SK-N-MC (cell line): ENCODE measurements around the gene NXPE3.

Source experiments
- DNase-seq: peaks from one replicate; pipeline ENCODE4 v3.0.0-alpha.2; 2011; ENCODE audit warnings: low read depth, low spot score
- H3K27ac ChIP-seq: fragments of 200-600 bp; sonication (generic); 2 replicates; pipeline ENCODE4 v1.5.1; 2016; ENCODE audit warnings: mixed run types
- H3K36me3 ChIP-seq: fragments of 200-600 bp; sonication (generic); 2 replicates; pipeline ENCODE4 v1.6.1; 2017; ENCODE audit warnings: antibody characterized with exemption, low read length, mixed read lengths; ENCODE audit not compliant: insufficient read depth
- H3K4me3 ChIP-seq: fragments of 200-600 bp; sonication (generic); 2 replicates; pipeline ENCODE4 v1.5.1; 2016
- H3K9ac ChIP-seq: fragments of 200-600 bp; sonication (generic); 2 replicates; pipeline ENCODE4 v1.8.0; 2017; ENCODE audit warnings: mixed run types, mixed read lengths; ENCODE audit not compliant: insufficient read length
- H3K9me3 ChIP-seq: fragments of 200-600 bp; sonication (generic); 2 replicates; pipeline ENCODE4 v1.6.1; 2017; ENCODE audit warnings: low read depth, mild to moderate bottlenecking, antibody characterized with exemption, low read length, moderate library complexity, mixed read lengths
- EZH2 ChIP-seq: fragments of 200-600 bp; sonication (generic); IDR thresholded peaks from one replicate; pipeline ENCODE4 v1.6.1; 2017; ENCODE audit warnings: antibody characterized with exemption
- FOXP2 ChIP-seq: optimal IDR thresholded peaks from 2 replicates; pipeline ENCODE3; 2011; ENCODE audit warnings: mild to moderate bottlenecking, moderate library complexity; ENCODE audit not compliant: insufficient read depth; ENCODE audit errors: extremely low read length, control extremely low read depth
- POLR2AphosphoS5 ChIP-seq: IDR thresholded peaks from 2 replicates; pipeline ENCODE4 v1.6.1; 2012; ENCODE audit warnings: mild to moderate bottlenecking, low read depth, low read length, borderline replicate concordance

Gene NXPE3

DNA sequence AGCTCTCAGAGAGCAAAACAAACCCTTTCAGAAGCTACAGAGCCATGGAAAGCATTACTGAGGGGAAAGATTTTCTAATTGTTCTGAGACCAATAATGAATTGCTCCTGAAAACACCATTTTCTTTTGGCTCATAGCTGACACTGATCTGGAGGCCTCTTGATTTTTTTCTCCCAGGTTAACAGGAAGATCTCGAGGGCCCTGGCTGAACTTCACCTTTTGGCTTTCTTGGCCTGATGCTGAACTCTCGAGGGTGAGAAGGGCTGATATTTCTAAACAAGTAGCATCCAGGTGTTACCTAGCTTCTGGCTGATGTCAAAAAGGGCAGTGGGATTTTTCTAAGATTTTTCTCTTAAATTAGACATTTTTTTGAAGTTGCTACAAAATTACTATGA, 50.4 kb downstream of the NXPE3 start:
- TF ChIP-seq EZH2: no peak
- no peak for TF ChIP-seq FOXP2
- TF ChIP-seq POLR2AphosphoS5: no peak
- H3K27ac ChIP-seq: no peak overlapping the region
- DNase-seq: no peak
- H3K4me3 ChIP-seq: no peak overlapping the region
- H3K9me3 ChIP-seq: no peaks in the 10 kb centered on the region
- no peaks in the 10 kb centered on the region for H3K36me3 ChIP-seq
- H3K9ac ChIP-seq: no peak overlapping the region

DNA sequence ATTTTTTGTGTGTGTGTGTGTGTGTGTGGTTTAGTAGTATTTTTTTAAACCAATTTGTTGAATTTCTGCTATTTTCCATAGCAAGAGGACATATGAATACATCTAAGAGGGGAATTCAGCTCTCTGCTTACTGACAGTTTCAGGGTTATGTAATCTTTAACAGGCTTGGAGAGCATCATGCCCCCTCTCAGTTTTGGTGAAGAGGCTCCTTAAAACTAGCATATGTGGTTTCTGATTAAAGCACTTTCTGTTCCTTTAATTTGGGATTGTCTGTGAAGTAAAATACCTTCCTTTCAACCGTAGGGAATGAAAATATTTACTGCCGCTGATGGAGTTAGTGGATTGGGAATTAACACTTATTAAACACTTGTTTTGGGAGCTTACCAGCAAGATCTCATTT, 50.9 kb downstream of the NXPE3 start:
- no peak for TF ChIP-seq POLR2AphosphoS5
- TF ChIP-seq EZH2: no peak
- TF ChIP-seq FOXP2: no peak
- H3K9me3 ChIP-seq: no peaks in the 10 kb centered on the region
- H3K4me3 ChIP-seq: no peak overlapping the region
- no peak overlapping the region for H3K27ac ChIP-seq
- H3K9ac ChIP-seq: no peak overlapping the region
- H3K36me3 ChIP-seq: no peaks in the 10 kb centered on the region
- no peak for DNase-seq

DNA sequence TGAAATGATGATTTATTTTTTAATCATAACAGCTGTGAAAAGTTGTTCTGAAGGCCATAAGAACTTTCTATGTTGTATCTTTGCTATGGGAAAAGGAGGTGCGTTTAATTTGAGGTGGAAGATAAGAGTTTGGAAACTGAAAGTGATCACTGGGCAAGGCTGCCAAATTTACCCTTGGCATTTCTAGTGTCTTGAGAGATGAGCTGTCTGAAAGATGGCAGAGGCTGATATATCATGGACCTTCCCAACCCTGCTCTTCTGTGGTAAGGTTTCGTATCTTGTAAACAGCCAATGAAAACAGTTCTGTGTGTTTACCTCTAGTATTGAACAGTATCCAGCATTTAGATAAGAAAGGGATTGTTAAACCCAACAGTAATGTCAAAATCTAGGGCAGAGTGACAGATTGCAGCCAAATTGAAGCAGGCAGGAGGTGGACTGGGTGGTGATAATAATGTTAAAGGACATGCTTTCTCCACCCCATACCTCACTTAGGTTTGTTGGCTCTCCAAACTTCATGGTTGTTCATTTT, 54.5 kb downstream of the NXPE3 start:
- TF ChIP-seq EZH2: no peak
- TF ChIP-seq POLR2AphosphoS5: no peak
- TF ChIP-seq FOXP2: no peak
- Histone ChIP-seq H3K36me3 (no peaks in the 10 kb centered on the region), H3K4me3 (no peak overlapping the region), H3K27ac (no peak overlapping the region), H3K9ac (no peak overlapping the region), H3K9me3 (no peaks in the 10 kb centered on the region)
- no peak for DNase-seq

DNA sequence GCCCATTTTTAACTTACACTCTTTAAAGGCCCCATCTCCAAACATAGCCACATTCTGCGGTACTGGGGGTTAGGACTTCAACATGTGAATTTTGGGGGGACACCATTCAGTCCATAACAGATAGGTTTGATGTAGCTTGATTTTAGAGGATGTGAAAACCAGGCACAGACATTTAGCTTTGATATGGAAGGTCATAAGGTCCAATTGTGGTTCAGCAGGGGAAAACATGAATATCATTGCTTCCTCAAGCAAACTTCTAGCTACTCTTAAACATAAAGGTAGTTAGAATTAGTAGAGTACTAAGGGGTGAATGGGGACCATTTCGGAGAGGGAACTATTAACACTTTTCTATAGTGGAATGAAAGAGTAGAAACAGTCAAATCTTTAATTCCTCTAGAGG, 56.7 kb downstream of the NXPE3 start:
- TF ChIP-seq FOXP2 (no peak), POLR2AphosphoS5 (no peak), EZH2 (no peak)
- Histone ChIP-seq H3K27ac (no peak overlapping the region), H3K36me3 (no peaks in the 10 kb centered on the region), H3K9ac (no peak overlapping the region), H3K4me3 (no peak overlapping the region), H3K9me3 (no peaks in the 10 kb centered on the region)
- no peak for DNase-seq

DNA sequence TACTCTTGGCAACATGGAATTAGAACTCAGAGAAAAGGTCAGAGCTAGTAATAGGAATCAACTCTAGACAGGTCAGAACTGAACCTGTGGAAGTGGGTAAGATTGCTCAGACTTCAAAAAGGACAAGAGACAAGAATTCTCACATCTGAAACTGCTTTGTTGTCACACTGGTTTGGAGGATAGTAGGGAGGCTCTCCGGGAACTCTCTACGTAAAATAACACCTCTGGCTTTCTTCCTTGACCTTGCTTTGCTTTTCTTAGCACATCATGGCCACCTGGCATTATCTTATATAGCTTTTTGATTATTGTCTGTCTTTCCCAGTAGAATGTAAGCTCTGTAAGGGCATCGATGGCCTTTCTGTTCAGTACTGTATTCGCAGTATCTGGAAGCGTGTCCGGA, 57.1 kb downstream of the NXPE3 start:
- TF ChIP-seq POLR2AphosphoS5 (no peak), EZH2 (no peak), FOXP2 (no peak)
- Histone ChIP-seq H3K4me3 (no peak overlapping the region), H3K27ac (no peak overlapping the region), H3K9me3 (no peaks in the 10 kb centered on the region), H3K9ac (no peak overlapping the region), H3K36me3 (no peaks in the 10 kb centered on the region)
- DNase-seq: no peak

DNA sequence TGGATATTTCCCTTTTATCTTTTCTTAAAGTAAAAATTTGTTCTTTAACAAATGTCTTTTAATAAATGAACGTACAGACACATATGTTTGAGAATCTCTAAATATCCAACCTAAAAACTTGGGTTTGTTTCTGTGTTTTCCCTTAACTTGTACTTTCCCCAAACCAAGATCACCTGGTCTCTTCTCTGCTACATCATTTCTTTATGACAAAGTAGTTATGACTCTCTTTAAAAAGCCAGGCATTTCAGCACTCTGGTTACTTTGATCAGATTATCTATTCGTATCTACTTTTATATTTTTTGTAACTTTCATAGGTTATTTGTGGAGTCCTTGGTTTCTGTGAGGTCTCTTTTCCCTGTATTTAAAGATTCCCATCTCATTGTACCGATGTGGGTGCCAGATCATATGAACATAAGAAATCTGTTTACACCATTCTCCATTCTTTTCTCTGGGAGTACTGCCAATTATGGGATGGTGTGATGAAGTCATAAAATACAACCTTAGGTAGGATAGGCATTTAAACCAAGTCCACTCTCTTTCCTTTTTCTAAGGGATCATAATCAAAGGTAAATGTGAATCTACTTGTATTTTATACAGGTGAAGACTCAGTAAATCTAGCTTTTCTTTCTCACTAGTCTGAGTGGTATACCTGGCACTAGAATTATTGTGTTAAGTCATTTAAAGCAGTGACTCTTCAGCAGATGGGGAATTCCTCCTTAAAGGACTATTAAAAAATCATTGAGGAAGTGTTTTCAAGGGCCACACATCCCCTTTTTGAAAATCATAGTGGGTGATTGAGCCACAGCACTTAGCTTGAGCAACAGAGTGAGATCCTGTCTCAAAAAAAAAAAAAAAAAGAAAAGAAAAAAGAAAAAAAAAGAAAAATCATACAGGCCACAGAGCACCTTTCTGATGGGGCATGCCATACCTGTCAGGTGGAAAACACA, 57.9 kb downstream of the NXPE3 start:
- H3K36me3 ChIP-seq: no peaks in the 10 kb centered on the region
- TF ChIP-seq FOXP2: no peak
- TF ChIP-seq EZH2: no peak
- TF ChIP-seq POLR2AphosphoS5: no peak
- no peak overlapping the region for H3K4me3 ChIP-seq
- H3K9ac ChIP-seq: no peak overlapping the region
- H3K27ac ChIP-seq: no peak overlapping the region
- no peak for DNase-seq
- no peaks in the 10 kb centered on the region for H3K9me3 ChIP-seq

DNA sequence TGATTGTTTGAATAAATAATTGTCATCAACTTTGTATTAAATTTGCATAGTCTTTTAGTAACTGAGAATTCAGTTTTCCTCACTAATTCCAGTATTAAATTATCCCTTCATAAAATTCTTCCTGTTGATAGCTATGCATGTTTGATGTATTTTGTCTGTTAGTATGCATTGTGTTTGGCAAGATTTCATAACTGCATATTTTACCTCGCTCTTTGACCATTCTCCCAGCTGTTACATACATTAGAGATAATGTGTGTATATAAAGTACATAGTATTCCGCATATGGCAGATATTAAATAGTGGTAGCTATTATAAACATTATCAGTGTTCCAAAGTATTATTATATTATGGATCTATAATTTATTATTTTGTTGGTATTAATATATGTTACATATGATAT, 59.7 kb downstream of the NXPE3 start:
- Histone ChIP-seq H3K9me3 (no peaks in the 10 kb centered on the region), H3K36me3 (no peaks in the 10 kb centered on the region), H3K9ac (no peak overlapping the region), H3K4me3 (no peak overlapping the region), H3K27ac (no peak overlapping the region)
- no peak for DNase-seq
- TF ChIP-seq POLR2AphosphoS5 (no peak), EZH2 (no peak), FOXP2 (no peak)

DNA sequence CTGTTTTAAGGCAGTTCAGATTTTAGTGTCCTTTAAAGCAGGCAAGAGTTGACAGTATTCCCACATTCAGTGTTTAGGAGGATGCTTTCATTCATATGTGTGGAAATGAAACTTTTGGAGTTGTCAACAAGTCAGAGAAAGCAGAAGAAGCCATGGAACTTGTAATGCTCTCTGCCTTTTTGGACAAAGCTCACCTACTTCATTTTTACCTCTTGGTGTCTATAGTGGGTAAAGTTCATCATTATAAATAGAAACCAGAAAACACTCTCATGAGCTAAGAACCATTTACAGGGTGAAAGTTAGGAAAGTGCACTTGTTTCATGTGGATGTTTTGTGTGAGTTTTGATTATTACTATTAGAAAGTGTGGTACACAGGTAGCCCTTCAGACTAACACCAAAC, 61.1 kb downstream of the NXPE3 start:
- no peak for DNase-seq
- H3K27ac ChIP-seq: no peak overlapping the region
- TF ChIP-seq EZH2 (no peak), FOXP2 (no peak), POLR2AphosphoS5 (no peak)
- H3K9me3 ChIP-seq: no peaks in the 10 kb centered on the region
- no peak overlapping the region for H3K4me3 ChIP-seq
- H3K36me3 ChIP-seq: no peaks in the 10 kb centered on the region
- no peak overlapping the region for H3K9ac ChIP-seq

DNA sequence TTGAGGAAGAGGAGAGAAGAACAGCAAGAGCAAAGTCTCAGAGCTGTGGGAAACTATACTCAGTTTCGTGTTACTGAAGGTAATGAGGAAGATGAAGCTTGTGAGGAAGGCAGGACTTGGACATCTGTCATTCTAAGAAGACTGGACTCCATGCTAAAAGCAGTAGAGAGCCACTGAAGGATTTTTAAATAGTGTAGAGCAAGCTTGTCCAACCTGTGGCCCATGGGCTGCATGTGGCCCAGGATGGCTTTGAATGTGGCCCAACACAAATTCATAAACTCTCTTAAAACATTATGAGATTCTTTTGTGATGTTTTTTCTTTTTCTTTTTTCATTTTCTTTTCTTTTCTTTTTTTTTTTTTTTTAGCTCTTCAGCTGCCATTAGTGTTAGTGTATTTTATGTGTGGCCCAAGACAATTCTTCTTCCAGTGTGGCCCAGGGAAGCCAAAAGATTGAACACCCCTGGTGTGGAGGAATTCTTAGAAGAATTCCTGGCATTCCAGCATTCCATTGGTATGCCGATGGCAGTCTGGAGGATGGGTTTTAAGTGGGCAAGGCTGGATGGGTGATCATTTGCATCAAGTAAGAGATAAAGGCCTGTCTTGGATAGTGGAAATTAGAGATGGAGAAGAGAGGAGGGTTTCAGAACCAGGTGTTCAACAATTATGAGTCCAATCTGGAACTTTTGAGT, 63.4 kb downstream of the NXPE3 start:
- no peak for DNase-seq
- Histone ChIP-seq H3K9me3 (no peaks in the 10 kb centered on the region), H3K27ac (no peak overlapping the region), H3K36me3 (no peaks in the 10 kb centered on the region), H3K9ac (no peak overlapping the region), H3K4me3 (no peak overlapping the region)
- no peak for TF ChIP-seq POLR2AphosphoS5
- no peak for TF ChIP-seq EZH2
- TF ChIP-seq FOXP2: no peak
